ENCODE measurements around the gene ELF2. TPM values are rescaled to one million over a fixed set of nuclear protein-coding genes. Genes with fewer than 3 reads are reported as not detected.
A peak's percentile ranks its signal among the peaks of the same experiment; 100 is the strongest.
"Not testable (repeated sequence)": the region's sequence is repeated elsewhere in the genome, so short reads cannot be mapped to it uniquely, and the experiment has no call there.

The ELF2 gene
- total RNA-seq, 2 donors from 2014 or later, result 30.1 to 34.9 TPM

- not testable (repeated sequence) for H3K27ac Mint-ChIP-seq; DNase-seq (ENCODE audit: low spot score in 2 of 2); ATAC-seq; H3K36me3 Mint-ChIP-seq; H3K9me3 Mint-ChIP-seq
Observed at GRCh38 chr4:139197214-139197613, 20.2 kb upstream of the ELF2 start.

DNA sequence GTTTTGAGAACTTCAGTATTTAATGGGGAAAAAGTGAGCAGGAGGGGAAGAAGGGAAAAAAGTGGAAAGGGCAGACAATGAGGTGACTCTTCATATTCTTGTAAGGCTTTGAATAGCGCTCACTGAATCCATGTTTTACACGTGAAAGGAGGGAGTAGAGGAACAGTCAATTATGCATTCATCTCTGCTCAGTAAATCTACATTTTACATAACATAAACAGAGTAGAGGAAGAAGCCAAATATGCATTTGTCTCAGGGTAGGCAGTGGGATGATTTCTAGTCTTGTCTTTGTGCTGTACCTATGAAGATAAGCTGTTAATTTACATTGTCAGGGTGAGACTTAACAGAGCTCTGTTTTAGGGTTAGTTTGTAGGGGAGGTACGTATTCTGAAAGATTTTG is 19.4 kb upstream of the ELF2 start:
- DNase-seq (ENCODE audit: low spot score in 2 of 2) (no peak), ATAC-seq (no peak)
- Mint-ChIP-seq H3K27ac (no peak overlapping the region), H3K9me3 (no peaks in the 10 kb centered on the region), H3K36me3 (no peaks in the 10 kb centered on the region)

GRCh38 chr4:139191373-139191772 is 14.4 kb upstream of the ELF2 start:
- H3K27ac Mint-ChIP-seq, result no peak overlapping the region
- no peaks in the 10 kb centered on the region for H3K9me3 Mint-ChIP-seq
- no peaks in the 10 kb centered on the region for H3K36me3 Mint-ChIP-seq
- no peak for ATAC-seq
- DNase-seq (ENCODE audit: low spot score in 2 of 2), result no peak

DNA sequence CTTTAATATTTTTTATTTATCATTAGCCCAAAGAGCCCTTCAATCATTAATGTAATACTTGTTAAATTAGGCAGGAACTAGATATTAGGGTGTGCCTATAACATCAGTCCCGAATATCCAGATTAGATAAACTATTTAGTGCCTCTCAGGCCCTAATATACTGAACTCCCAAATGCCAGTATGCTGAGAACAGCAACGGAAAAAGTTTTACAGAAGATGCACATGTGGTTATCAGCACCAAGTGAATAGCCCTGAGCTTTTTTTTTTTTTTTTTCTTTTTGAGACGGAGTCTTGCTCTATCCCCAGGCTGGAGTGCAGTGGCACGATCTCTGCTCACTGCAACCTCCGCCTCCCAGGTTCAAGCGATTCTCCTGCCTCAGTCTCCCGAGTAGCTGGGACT is 13.0 kb upstream of the ELF2 start:
- DNase-seq (ENCODE audit: low spot score in 2 of 2), result no peak
- no peak overlapping the region for H3K27ac Mint-ChIP-seq
- H3K36me3 Mint-ChIP-seq, result no peaks in the 10 kb centered on the region
- no peaks in the 10 kb centered on the region for H3K9me3 Mint-ChIP-seq
- ATAC-seq, result no peak

DNA sequence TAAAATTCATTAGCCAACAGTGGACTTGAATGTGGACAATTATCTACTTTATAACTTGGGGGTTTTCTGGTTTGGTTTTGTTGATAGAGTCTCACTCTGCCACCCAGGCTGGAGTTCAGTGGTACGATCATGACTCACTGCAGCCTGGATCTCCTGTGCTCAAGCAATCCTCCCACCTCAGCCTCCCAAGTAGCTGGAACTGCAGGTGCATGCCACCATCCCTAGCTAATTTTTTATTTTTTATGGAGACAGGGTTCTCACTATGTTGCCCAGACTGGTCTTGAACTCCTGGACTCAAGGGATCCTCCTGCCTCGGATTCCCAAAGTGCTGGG is 12.4 kb upstream of the ELF2 start:
- no peaks in the 10 kb centered on the region for H3K9me3 Mint-ChIP-seq
- H3K36me3 Mint-ChIP-seq, result no peaks in the 10 kb centered on the region
- DNase-seq (ENCODE audit: low spot score in 2 of 2) (no peak), ATAC-seq (no peak)
- H3K27ac Mint-ChIP-seq, result no peak overlapping the region

DNA sequence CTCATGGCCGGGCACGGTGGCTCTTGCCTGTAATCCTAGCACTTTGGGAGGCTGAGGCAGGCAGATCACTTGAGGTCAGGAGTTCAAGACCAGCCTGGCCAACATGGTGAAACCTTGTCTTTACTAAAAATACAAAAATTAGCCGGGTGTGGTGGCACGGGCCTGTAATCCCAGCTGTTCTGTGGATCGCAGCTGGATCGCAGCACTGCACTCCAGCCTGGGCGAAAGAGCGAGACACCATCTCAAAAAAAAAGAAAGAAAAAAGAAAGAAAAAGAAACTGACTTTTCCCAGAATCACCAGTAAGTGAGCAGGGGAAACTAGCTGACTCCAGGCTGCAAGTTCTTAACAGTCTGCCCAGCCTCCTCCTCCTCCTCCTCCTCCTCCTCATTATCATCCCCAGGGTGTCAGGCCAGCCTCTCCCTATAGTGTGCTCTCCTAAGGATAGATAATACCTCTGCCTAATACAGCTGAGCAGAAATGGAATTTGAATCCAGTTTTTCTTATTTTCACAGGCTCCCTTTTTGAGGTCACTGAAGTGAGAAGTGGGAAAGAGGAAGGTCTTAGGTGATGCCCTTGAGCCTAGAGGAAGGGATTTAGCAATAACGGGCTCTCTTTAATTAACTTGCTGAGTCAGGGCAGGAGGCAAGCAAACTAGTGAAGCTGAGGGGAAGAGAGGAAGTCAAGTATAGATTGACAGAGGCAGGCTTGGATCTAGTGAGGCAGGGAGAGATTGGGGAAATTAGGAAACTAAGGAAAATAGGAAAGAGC is 11.8 kb upstream of the ELF2 start:
- Mint-ChIP-seq H3K9me3 (no peaks in the 10 kb centered on the region), H3K36me3 (no peaks in the 10 kb centered on the region), H3K27ac (no peak overlapping the region)
- ATAC-seq (no peak), DNase-seq (ENCODE audit: low spot score in 2 of 2) (no peak)

GRCh38 chr4:139184129-139184528 is 7.1 kb upstream of the ELF2 start:
- Mint-ChIP-seq H3K36me3 (no peaks in the 10 kb centered on the region), H3K9me3 (no peaks in the 10 kb centered on the region), H3K27ac (no peak overlapping the region)
- ATAC-seq, result no peak
- no peak for DNase-seq (ENCODE audit: low spot score in 2 of 2)

DNA sequence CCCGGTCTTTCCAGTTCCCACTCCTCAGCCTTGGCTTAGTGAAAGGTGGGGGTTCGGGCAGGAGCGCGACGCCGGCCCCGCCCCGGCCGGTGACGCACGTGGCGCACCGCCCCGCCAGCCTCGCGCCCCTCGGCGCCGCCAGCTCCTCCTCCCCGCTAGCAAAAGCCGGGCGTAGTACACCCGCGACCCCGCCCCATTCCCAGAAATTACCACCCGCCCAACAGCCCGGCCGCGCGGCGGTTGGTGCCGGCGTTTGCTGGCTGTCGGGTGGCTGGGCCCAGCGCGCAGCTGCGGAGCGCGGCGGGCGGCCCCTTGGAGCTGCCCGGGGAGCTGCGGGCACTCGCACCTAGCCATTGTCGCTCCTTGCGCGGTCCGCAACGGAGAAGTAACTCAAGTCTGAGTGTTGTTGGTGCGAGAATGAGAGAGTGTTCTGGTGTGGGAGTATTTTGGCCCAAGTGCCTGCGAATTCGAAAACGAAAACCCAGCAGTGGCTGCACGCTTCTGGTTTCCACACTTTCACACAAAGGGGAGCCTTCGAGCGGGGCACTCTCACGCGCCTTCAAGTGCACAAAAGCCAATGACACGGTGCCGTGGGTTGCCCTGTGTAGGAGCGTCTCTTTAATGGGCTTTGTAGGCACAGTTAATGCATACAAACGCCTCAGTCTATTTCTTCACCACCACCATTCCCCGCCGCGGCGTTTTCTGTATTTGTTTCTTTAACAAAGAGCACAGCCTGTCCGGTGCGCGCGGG is 1.0 kb upstream of the ELF2 start:
- Mint-ChIP-seq H3K9me3 (no peaks in the 10 kb centered on the region), H3K27ac (peak overlapping the region; percentile 87 to 93), H3K36me3 (peaks cover 0 to 4% of the 10 kb centered on the region in 2 donors)
- peak; percentile 92 to 93 for DNase-seq (ENCODE audit: low spot score in 2 of 2)
- peak; percentile 68 to 85 for ATAC-seq

DNA sequence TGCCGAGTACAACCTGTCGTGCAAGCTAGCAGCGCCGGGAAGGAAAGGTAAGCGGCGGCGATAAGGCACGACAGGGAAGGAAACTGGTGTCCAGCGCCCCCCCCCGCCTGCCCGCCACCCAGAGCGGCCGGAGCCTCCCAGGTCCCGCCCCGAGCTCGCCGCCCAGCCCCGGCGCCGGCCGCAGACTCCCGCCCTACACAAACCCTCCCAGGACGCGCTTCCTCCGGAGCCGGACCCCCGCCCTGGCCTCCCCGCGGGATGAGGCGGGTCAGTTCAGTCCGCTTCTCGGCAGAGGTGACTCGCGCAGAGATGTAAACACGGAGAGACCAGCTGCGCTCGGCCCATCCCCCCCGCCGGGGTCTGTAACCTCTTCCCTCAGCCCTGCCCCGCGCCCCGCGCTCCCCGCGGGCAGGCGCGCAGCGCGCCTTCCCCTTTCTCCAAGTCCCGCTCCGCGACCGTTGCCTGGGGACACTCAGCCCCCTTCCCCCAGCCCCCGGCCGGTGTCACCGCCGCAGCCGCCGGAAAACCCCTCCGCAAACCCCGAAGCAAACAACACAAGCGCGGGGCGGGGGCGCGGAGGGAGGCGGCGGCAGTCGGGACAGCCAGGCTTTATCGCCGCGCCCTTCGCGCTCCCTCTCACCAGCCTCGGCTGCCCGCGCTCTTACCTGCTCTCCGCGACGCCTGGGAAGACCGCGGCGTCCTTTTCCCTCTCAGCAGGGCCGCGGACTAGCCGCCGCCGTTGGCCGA is 543 bp downstream of the ELF2 start:
- Mint-ChIP-seq H3K9me3 (no peaks in the 10 kb centered on the region), H3K36me3 (peaks cover 0 to 4% of the 10 kb centered on the region in 2 donors), H3K27ac (peak overlapping the region in 1 of 2 donors; percentile 87)
- DNase-seq (ENCODE audit: low spot score in 2 of 2) (peak; percentile 69 to 78), ATAC-seq (peak; percentile 35 to 41)

GRCh38 chr4:139175646-139176301 is 1.2 kb downstream of the ELF2 start:
- Mint-ChIP-seq H3K9me3 (no peaks in the 10 kb centered on the region), H3K27ac (peak overlapping the region in 1 of 2 donors; percentile 87), H3K36me3 (peaks cover 0 to 4% of the 10 kb centered on the region in 2 donors)
- DNase-seq (ENCODE audit: low spot score in 2 of 2), result no peak
- no peak for ATAC-seq

DNA sequence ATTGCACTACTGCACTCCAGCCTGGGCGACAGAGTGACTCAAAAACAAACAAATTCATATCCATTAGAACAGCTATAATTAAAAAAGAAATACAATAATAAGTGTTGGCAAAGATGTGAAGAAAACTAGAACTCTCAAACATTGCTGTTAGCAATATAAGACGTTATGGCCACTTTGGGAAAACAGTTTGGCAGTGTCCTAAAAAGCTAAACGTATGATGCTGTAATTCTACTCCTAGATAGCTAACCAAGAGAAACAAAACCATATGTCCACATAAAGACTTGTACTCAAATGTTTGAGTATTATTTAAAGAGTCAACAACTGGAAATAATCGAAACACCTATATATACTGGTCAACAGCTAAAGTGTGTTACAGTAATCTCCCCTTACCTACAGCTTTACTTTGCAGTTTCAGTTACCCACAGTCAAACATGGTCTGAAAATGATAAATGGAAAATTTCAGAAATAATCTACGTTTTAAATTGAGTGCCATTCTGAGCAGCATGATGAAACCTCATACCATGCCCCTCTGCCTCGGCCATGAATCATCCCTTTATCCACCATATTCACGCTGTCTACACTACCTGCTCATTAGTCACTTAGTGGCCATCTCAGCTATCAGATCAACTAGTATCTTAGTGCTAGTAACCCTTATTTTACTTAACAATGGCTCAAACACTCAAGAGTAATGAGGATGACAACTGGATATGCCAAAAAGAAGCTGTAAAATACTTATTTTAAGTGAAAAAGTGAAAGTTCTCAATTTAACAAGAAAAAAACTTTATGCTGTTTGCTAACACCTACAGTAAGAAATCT is 4.9 kb downstream of the ELF2 start:
- Mint-ChIP-seq H3K27ac (no peak overlapping the region), H3K36me3 (peaks cover 0 to 4% of the 10 kb centered on the region in 2 donors), H3K9me3 (no peaks in the 10 kb centered on the region)
- ATAC-seq, result peak in 1 of 2 donors; percentile 11
- no peak for DNase-seq (ENCODE audit: low spot score in 2 of 2)

DNA sequence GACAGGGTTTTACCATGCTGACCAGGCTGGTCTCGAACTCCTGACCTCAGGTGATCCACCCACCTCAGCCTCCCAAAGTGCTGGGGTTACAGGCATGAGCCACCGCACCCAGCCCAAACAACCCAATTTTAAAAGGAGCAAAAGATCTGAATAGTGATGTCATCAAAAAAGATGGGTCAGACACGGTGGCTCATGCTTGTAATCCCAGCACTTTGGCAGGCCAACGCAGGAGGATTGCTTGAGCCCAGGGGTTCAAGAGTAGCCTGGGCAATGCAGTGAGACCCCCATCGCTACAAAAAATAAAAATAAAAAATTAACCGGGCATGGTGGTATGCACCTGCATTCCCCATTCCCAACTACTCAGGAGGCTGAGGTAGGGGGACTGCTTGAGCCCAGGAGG is 6.1 kb downstream of the ELF2 start:
- no peak for DNase-seq (ENCODE audit: low spot score in 2 of 2)
- Mint-ChIP-seq H3K9me3 (no peaks in the 10 kb centered on the region), H3K36me3 (peaks cover 0 to 3% of the 10 kb centered on the region in 2 donors), H3K27ac (no peak overlapping the region)
- ATAC-seq, result no peak

DNA sequence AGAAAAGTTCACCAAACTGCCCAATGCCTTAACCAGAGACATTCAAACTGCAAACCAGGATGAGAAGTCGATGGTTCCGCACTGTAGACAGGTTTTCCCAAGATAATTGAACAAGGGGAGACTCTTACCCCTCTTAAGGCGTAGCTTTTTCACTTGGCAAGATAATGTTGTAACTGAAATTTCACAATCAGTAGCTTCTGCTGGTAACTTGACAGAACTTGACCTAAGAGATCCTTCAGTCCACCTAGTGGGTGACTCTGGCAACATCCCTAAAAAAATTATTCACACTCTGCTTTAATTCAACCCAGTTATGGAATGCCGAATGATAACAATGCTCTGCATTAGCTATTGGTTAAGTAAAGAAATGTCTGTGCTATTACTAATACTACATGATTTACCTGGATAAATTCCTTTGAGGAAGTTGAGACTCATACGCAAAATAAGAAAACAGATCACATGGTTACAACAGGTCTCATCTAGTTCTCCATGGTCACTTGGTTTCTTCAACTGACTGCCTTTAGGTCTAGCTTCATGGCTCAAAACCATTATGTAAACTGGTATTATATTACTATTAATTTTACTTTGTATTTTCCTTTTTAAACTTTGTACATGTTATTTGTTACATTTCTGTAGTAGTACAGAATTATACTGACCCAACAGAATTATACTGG is 9.1 kb downstream of the ELF2 start:
- Mint-ChIP-seq H3K36me3 (no peaks in the 10 kb centered on the region), H3K9me3 (no peaks in the 10 kb centered on the region), H3K27ac (no peak overlapping the region)
- DNase-seq (ENCODE audit: low spot score in 2 of 2) (no peak), ATAC-seq (no peak)

DNA sequence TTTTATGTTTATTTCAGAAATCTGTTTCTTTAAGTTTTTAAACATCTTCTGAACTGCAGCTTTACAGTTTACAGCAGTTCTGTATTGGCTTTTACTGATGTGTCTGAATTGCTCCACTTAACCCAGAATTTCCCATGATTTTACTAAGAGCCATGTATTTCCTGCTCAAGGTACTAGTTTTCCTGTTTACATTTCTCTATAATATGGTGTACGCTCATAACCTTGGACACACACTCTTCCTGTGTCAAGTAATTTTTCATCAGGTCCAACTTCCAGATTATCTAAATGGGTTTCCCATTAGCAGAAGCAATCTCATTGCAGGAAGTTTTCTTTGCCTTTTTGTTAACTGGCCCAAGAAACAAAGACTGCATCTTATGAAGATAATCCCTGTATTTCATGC is 12.3 kb downstream of the ELF2 start:
- DNase-seq (ENCODE audit: low spot score in 2 of 2) (no peak), ATAC-seq (no peak)
- no peaks in the 10 kb centered on the region for H3K9me3 Mint-ChIP-seq
- no peaks in the 10 kb centered on the region for H3K36me3 Mint-ChIP-seq
- no peak overlapping the region for H3K27ac Mint-ChIP-seq

GRCh38 chr4:139163806-139164206 is 13.2 kb downstream of the ELF2 start:
- no peaks in the 10 kb centered on the region for H3K9me3 Mint-ChIP-seq
- no peak overlapping the region for H3K27ac Mint-ChIP-seq
- DNase-seq (ENCODE audit: low spot score in 2 of 2) (no peak), ATAC-seq (no peak)
- no peaks in the 10 kb centered on the region for H3K36me3 Mint-ChIP-seq

GRCh38 chr4:139157977-139158376 is 19.0 kb downstream of the ELF2 start:
- not testable (repeated sequence) for H3K9me3 Mint-ChIP-seq; H3K27ac Mint-ChIP-seq; H3K36me3 Mint-ChIP-seq; ATAC-seq; DNase-seq (ENCODE audit: low spot score in 2 of 2)

All from activated naive CD4-positive, alpha-beta T cell treated with anti-CD3 and anti-CD28 coated beads, Interleukin-2, amount 50 U/mL, for 72 hours (primary cell).